Activated CD4-positive, alpha-beta T cell treated with anti-CD3 and anti-CD28 coated beads for 24 hours (primary cell): ENCODE measurements around the gene TECPR2.

Experiments
- DNase-seq, 2 donors: peaks; one replicate each; pipeline ENCODE4 v3.0.0-alpha.2; 2020; ENCODE audit warnings: low read depth in 2 of 2

The TECPR2 gene

GRCh38 chr14:102469261-102469660, 106.5 kb downstream of the TECPR2 start:
- no peak for DNase-seq

- DNase-seq, result no peak
Observed at GRCh38 chr14:102471921-102472790, 109.4 kb downstream of the TECPR2 start.

- DNase-seq, result no peak
Observed at GRCh38 chr14:102472791-102473150, 110.0 kb downstream of the TECPR2 start.

- no peak for DNase-seq
Observed at GRCh38 chr14:102473559-102473958, 110.8 kb downstream of the TECPR2 start.

GRCh38 chr14:102474934-102475333, 112.2 kb downstream of the TECPR2 start:
- no peak for DNase-seq

GRCh38 chr14:102479107-102479506, 116.4 kb downstream of the TECPR2 start:
- no peak for DNase-seq

- no peak for DNase-seq
Observed at GRCh38 chr14:102479777-102480176, 117.0 kb downstream of the TECPR2 start.

GRCh38 chr14:102481371-102481770, 118.6 kb downstream of the TECPR2 start:
- no peak for DNase-seq

- DNase-seq, result no peak
Observed at GRCh38 chr14:102481791-102482238, 119.1 kb downstream of the TECPR2 start.

- no peak for DNase-seq
Observed at GRCh38 chr14:102484316-102484715, 121.6 kb downstream of the TECPR2 start.

- DNase-seq, result no peak
Observed at GRCh38 chr14:102485693-102486512, 123.2 kb downstream of the TECPR2 start.

GRCh38 chr14:102486513-102487203, 123.9 kb downstream of the TECPR2 start:
- no peak for DNase-seq

- no peak for DNase-seq
Observed at GRCh38 chr14:102487204-102487577, 124.5 kb downstream of the TECPR2 start.

- DNase-seq, result no peak
Observed at GRCh38 chr14:102490456-102490855, 127.7 kb downstream of the TECPR2 start.

- DNase-seq, result no peak
Observed at GRCh38 chr14:102491366-102491765, 128.6 kb downstream of the TECPR2 start.

GRCh38 chr14:102491786-102492530, 129.2 kb downstream of the TECPR2 start:
- DNase-seq, result no peak

GRCh38 chr14:102492531-102492910, 129.8 kb downstream of the TECPR2 start:
- no peak for DNase-seq

GRCh38 chr14:102493096-102493495, 130.4 kb downstream of the TECPR2 start:
- no peak for DNase-seq

- DNase-seq, result no peak
Observed at GRCh38 chr14:102493585-102493984, 130.8 kb downstream of the TECPR2 start.

- DNase-seq, result no peak
Observed at GRCh38 chr14:102495491-102496330, 133.0 kb downstream of the TECPR2 start.

- no peak for DNase-seq
Observed at GRCh38 chr14:102496331-102496691, 133.6 kb downstream of the TECPR2 start.
